Gastrocnemius medialis (tissue), 4 donors: ENCODE data around the gene ZNHIT1. TPM values are rescaled to one million over a fixed set of nuclear protein-coding genes. Genes with fewer than 3 reads are reported as not detected.

ENCODE experiments used
- ATAC-seq, 2 donors: fragments of 150-250 bp; one replicate each; pipeline ENCODE4 v1.9.1; 2016
- DNase-seq, 2 donors: peaks; one replicate each; pipeline ENCODE4 v3.0.0-alpha.2; 2019
- H3K27ac ChIP-seq, 4 donors: fragments of 200-600 bp; sonication (generic); 1 replicate in 1 of 4; 2 replicates in 3 of 4; pipeline ENCODE4 v1.5.1; 2016 to 2018; ENCODE audit warnings: mild to moderate bottlenecking in 2 of 4, moderate library complexity in 1 of 4
- H3K27me3 ChIP-seq, 3 donors: fragments of 200-600 bp; sonication (generic) in 2 of 3; 1 replicate in 1 of 3; 2 replicates in 2 of 3; pipeline versions ENCODE4 v1.5.1 to v1.6.0; 2016 to 2019; ENCODE audit warnings: mild to moderate bottlenecking in 1 of 3, moderate library complexity in 1 of 3
- H3K36me3 ChIP-seq, 2 donors: fragments of 200-600 bp; sonication (generic) in 1 of 2; one replicate each; pipeline ENCODE4 v1.5.1; 2017 to 2018
- H3K4me1 ChIP-seq, 2 donors: fragments of 200-600 bp; sonication (generic) in 1 of 2; one replicate each; pipeline ENCODE4 v1.5.1; 2016 to 2017; ENCODE audit warnings: mild to moderate bottlenecking in 2 of 2
- H3K4me3 ChIP-seq, 4 donors: fragments of 200-600 bp; sonication (generic) in 3 of 4; 1 replicate in 1 of 4; 2 replicates in 3 of 4; pipeline ENCODE4 v1.5.1; 2016 to 2019; ENCODE audit warnings: mild to moderate bottlenecking in 2 of 4
- H3K9me3 ChIP-seq, 3 donors: fragments of 200-600 bp; sonication (generic) in 2 of 3; 1 replicate in 1 of 3; 2 replicates in 2 of 3; pipeline ENCODE4 v1.5.1; 2016 to 2019
- POLR2A ChIP-seq, 2 donors: fragments of 450-650 bp; IDR thresholded peaks; one replicate each; pipeline ENCODE4 v1.6.1; 2017; ENCODE audit warnings: antibody characterized with exemption in 2 of 2, mild to moderate bottlenecking in 2 of 2, moderate library complexity in 2 of 2
- in situ Hi-C, 4 donors: fragments of 200-750 bp; cut with MboI; loops; one replicate each; pipeline versions ENCODE4 v1.15.0 to v1.8.0; 2017; ENCODE audit warnings: low sequenced_read_pairs in 4 of 4
- intact Hi-C: fragments of 100-400 bp; cut with DNase I; formaldehyde crosslinking; loops from one replicate; pipeline ENCODE4 v1.15.1; 2023; ENCODE audit warnings: low total_unique reads
- total RNA-seq, 4 donors: library from RNA; depleted of rRNA; stranded (reverse); fragments of >200 nt; gene quantifications; one replicate each; pipeline versions ENCODE4 v1.1.0 to v1.2.3, GENCODE V29; 2016
- TF ChIP-seq, protein P1 (sequence below), 5 experiments: fragments of 450-650 bp in 3 of 5; fragments of 200-600 bp in 2 of 5; sonication (generic) in 2 of 5; IDR thresholded peaks in 4 of 5; conservative IDR thresholded peaks in 1 of 5; 1 replicate in 4 of 5; 2 replicates in 1 of 5; pipeline ENCODE4 v1.5.1; 2016 to 2019; ENCODE audit warnings: antibody characterized with exemption in 5 of 5, mild to moderate bottlenecking in 3 of 5, moderate library complexity in 3 of 5

ZNHIT1 gene
- total RNA-seq, 4 donors from 2014 or later = 66.7 to 83.9 (median 71.9) TPM

DNA sequence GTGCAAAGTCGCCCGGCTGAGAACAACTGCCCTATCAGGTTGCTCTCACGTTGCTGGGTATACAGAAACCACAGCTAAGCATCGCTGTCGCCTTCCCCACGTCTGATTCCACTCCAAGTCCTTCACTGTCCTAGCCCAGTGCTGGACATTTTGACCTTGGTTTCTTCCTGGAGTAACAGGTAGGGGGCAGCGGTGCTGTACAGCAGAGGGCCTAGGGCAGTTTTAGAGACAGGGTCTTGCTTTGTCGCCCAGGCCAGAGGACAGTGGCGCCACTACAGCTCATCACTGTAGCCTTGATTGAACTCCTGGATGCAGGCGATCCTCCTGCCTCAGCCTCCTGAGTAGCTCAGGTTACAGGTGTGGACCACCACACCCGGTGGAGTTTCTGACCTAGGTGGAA lies 17.1 kb downstream of the ZNHIT1 start:
- in situ Hi-C loops (no loop called here), intact Hi-C loops (no loop called here)
- TF ChIP-seq POLR2A (IDR thresholded peaks at IDR 0.05) = no peak
- TF ChIP-seq, protein P1, sequence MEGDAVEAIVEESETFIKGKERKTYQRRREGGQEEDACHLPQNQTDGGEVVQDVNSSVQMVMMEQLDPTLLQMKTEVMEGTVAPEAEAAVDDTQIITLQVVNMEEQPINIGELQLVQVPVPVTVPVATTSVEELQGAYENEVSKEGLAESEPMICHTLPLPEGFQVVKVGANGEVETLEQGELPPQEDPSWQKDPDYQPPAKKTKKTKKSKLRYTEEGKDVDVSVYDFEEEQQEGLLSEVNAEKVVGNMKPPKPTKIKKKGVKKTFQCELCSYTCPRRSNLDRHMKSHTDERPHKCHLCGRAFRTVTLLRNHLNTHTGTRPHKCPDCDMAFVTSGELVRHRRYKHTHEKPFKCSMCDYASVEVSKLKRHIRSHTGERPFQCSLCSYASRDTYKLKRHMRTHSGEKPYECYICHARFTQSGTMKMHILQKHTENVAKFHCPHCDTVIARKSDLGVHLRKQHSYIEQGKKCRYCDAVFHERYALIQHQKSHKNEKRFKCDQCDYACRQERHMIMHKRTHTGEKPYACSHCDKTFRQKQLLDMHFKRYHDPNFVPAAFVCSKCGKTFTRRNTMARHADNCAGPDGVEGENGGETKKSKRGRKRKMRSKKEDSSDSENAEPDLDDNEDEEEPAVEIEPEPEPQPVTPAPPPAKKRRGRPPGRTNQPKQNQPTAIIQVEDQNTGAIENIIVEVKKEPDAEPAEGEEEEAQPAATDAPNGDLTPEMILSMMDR (IDR thresholded peaks at IDR 0.05 in 4 of 5, conservative IDR thresholded peaks at IDR 0.05 in 1 of 5) = peak in 2 of 5 experiments; percentile 26 to 35
- no peak for DNase-seq
- no peak for ATAC-seq
- peaks cover 0 to 14% of the 10 kb centered on the region in 2 donors for H3K36me3 ChIP-seq
- H3K27me3 ChIP-seq = no peaks in the 10 kb centered on the region
- H3K9me3 ChIP-seq = no peaks in the 10 kb centered on the region
- H3K27ac ChIP-seq = no peak overlapping the region
- H3K4me1 ChIP-seq = peaks cover 19 to 22% of the 10 kb centered on the region in 2 donors
- H3K4me3 ChIP-seq = no peak overlapping the region

DNA sequence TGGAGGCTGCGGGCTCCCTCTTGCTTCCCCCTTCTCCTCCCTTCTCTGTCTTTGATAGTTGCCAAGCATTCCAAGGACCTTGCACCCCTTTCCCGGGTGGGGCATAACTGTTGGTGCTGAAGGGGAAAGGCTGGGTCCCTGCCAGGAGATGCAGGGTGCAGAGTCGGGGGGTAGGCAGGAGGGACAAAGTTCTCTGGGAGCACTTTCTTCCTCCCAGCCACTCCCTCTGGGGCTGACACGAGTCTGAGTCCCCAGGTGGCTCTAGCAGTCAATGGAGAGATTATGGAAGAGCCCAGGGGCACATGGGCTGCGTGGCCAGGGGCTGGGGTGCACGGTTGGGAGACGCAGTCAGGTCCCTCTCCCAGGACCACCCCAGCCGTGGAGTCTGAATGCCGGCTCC lies 17.6 kb downstream of the ZNHIT1 start:
- H3K27me3 ChIP-seq = no peaks in the 10 kb centered on the region
- no peak for TF ChIP-seq POLR2A (IDR thresholded peaks at IDR 0.05)
- TF ChIP-seq, protein P1 (IDR thresholded peaks at IDR 0.05 in 4 of 5, conservative IDR thresholded peaks at IDR 0.05 in 1 of 5) = no peak
- no peak overlapping the region for H3K27ac ChIP-seq
- in situ Hi-C loops = no loop called here
- no peak overlapping the region for H3K4me3 ChIP-seq
- no peaks in the 10 kb centered on the region for H3K9me3 ChIP-seq
- ATAC-seq (no peak), DNase-seq (no peak)
- intact Hi-C loops = no loop called here
- peaks cover 0 to 19% of the 10 kb centered on the region in 2 donors for H3K36me3 ChIP-seq
- peaks cover 19 to 22% of the 10 kb centered on the region in 2 donors for H3K4me1 ChIP-seq

DNA sequence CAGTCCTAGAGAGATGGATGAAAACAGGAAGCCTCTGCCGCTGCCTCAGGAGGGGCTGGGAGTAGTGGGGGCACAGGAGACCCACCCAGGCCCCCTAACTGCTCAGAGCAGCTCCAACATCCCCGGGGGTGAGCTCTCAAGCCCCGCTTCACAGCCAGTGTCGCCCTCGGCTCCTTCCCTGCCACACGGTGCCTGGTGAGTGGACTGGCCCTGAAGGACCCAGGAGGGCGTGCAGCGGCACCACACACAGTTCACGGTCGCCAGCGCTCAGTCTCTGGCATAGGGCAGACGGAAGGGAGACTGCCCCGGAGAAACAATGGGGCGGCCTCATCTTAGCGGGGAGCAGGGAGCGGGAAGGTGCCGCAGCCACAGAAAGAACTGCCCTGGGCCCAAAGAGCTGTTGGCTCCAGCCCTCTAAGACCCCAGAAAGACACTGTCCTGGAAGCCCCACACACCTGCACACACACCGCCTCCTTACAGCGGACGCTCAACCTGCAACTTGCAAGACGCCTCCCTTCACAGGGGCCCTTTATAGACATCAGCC lies 18.4 kb downstream of the ZNHIT1 start:
- in situ Hi-C loops (no loop called here), intact Hi-C loops (no loop called here)
- H3K9me3 ChIP-seq = no peaks in the 10 kb centered on the region
- DNase-seq = no peak
- ATAC-seq = no peak
- TF ChIP-seq, protein P1 (IDR thresholded peaks at IDR 0.05 in 4 of 5, conservative IDR thresholded peaks at IDR 0.05 in 1 of 5) = no peak
- TF ChIP-seq POLR2A (IDR thresholded peaks at IDR 0.05) = no peak
- peaks cover 0 to 25% of the 10 kb centered on the region in 2 donors for H3K36me3 ChIP-seq
- H3K4me1 ChIP-seq = peaks cover 24 to 30% of the 10 kb centered on the region in 2 donors
- no peak overlapping the region for H3K27ac ChIP-seq
- H3K4me3 ChIP-seq = no peak overlapping the region
- H3K27me3 ChIP-seq = no peaks in the 10 kb centered on the region

DNA sequence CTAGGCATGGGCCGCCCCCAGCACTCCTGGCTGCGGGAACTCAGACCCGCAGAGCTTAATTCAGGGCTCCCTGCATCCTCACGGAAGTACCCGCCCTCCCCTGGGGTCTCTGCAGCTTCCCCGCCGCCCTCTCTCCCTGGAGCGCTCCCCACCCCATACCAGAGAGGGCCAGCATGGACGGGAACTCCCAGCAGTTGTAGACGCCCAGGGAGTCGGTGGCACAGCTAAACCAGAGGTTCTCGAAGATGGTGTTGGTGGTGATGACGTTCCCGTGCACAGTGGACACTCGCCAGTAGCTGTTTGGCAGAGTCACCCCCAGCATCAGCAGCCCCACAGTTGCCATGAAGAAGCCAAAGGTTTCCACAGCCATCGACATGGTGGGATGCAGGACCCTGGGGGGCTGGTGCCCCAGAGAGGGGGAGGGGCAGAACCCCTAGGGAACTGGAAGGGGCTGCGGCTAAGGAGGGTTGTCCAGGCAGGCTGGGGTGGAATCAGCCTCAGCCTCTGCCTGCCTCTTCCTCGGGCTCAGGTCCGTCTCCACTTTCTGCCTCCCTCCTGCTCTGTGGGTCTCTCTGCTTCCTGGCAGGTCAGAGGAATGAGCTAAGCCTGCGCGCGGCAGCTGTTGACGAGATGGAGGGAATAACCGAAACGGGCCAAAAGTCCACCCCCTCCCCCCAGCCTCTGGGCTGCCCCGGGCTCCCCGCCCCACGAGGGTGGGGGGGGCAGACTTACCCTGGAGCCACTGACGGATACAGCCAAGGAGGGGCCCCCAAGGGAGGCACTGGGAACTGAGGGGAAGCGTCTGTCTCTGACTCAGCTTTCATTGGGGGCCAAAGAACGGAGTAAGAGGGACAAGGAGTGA lies 19.5 kb downstream of the ZNHIT1 start, which contains the start of gene CLDN15:
Gene CLDN15, minus strand, starts transcription at position 597 of the 862 bp plus-strand sequence. Its CDS starts 221 bp downstream, at position 376.
- ATAC-seq (peak; percentile 50 to 58), DNase-seq (peak; percentile 37 to 68)
- TF ChIP-seq POLR2A (IDR thresholded peaks at IDR 0.05) = no peak
- TF ChIP-seq, protein P1 (IDR thresholded peaks at IDR 0.05 in 4 of 5, conservative IDR thresholded peaks at IDR 0.05 in 1 of 5) = no peak
- H3K27ac ChIP-seq = peak within 1 kb of the TSS; percentile 73 to 97 (median 80)
- peaks cover 33 to 34% of the 10 kb centered on the region in 2 donors for H3K4me1 ChIP-seq
- H3K9me3 ChIP-seq = no peaks in the 10 kb centered on the region
- intact Hi-C loops (no loop called here), in situ Hi-C loops (no loop called here)
- no peaks in the 10 kb centered on the region for H3K27me3 ChIP-seq
- peaks cover 0 to 25% of the 10 kb centered on the region in 2 donors for H3K36me3 ChIP-seq
- H3K4me3 ChIP-seq = peak within 1 kb of the TSS in 3 of 4 donors; percentile 4 to 36 (median 15)
